Lower leg skin (tissue), 3 donors: ENCODE measurements around the gene SLC51B.

ENCODE experiments used
- POLR2A ChIP-seq, 2 donors: fragments of 450-650 bp; IDR thresholded peaks; one replicate each; pipeline ENCODE4 v1.6.1; 2016 to 2017; ENCODE audit warnings: antibody characterized with exemption in 2 of 2, mild to moderate bottlenecking in 1 of 2, moderate library complexity in 1 of 2
- TF ChIP-seq, protein P1 (sequence below), 3 donors: fragments of 450-650 bp; IDR thresholded peaks; one replicate each; pipeline ENCODE4 v1.5.1; 2016; ENCODE audit warnings: antibody characterized with exemption in 3 of 3, mild to moderate bottlenecking in 3 of 3, moderate library complexity in 2 of 3

DNA sequence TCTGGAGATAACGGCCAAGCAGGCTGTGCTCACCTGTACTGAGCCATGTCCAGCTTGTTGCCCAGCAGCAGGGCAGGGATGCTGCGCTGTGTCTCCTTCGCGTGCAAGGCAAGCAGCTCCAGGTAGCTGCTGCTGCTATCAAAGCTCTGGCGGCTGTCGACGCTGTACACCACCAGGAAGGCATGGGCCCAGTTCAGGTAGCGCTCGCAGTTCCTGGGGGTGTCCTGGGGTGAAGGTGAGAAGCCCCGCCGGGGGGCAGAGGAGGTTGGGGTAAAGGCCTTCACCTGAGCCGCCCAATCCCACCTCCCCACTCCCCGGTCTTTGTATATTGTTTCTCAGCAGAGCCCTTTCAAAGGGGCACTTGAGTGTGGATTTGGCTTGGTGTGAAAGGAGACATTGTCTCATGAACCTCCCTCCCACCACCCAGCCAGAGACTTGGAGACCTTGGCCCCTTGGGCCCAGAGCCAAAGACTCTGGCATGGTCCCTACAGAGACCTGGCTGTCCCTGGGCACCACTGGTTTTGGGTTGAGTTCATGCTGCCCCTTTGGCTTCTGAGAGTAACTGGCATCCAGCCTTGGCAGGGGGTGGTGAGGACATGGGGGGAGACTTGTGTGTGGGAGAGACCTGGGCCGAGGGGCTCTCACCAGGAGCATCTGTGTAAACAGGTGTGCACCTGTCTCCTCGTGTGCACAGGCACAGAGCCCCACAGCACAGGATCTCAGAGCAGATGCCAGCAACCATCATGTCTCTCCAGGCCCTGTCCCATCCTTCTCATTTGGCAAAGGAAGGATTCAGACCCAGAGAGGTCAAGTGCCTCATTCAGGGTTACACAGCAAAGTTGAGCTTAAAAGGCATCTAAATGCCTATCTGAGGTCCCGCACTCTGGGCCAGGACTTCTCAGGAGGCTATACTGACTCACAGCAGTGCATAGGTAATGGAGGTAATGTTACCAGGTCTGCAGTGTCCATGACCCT lies 13.5 kb downstream of the SLC51B start:
- TF ChIP-seq, protein P1, sequence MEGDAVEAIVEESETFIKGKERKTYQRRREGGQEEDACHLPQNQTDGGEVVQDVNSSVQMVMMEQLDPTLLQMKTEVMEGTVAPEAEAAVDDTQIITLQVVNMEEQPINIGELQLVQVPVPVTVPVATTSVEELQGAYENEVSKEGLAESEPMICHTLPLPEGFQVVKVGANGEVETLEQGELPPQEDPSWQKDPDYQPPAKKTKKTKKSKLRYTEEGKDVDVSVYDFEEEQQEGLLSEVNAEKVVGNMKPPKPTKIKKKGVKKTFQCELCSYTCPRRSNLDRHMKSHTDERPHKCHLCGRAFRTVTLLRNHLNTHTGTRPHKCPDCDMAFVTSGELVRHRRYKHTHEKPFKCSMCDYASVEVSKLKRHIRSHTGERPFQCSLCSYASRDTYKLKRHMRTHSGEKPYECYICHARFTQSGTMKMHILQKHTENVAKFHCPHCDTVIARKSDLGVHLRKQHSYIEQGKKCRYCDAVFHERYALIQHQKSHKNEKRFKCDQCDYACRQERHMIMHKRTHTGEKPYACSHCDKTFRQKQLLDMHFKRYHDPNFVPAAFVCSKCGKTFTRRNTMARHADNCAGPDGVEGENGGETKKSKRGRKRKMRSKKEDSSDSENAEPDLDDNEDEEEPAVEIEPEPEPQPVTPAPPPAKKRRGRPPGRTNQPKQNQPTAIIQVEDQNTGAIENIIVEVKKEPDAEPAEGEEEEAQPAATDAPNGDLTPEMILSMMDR (IDR thresholded peaks at IDR 0.05) = no peak
- TF ChIP-seq POLR2A (IDR thresholded peaks at IDR 0.05) = no peak
